Spleen (tissue), 11 donors: ENCODE results near the gene UBE2D2. TPM values are rescaled to one million over a fixed set of nuclear protein-coding genes. Genes with fewer than 3 reads are reported as not detected.
"Not testable (repeated sequence)": the region's sequence is repeated elsewhere in the genome, so short reads cannot be mapped to it uniquely, and the experiment has no call there.

Experiments
- DNase-seq: peaks from one replicate; pipeline ENCODE4 v3.0.0-alpha.2; 2020
- H3K27ac ChIP-seq, 8 donors: fragments of 200-600 bp; sonication (generic) in 7 of 8; 1 replicate in 4 of 8; 2 replicates in 4 of 8; pipeline versions ENCODE4 v1.5.0 to v1.8.0; 2016 to 2021; ENCODE audit warnings: inconsistent platforms in 4 of 8, mild to moderate bottlenecking in 4 of 8, moderate library complexity in 1 of 8
- H3K27me3 ChIP-seq, 7 donors: fragments of 200-600 bp; sonication (generic) in 6 of 7; replicated peaks in 1 of 7; 1 replicate in 4 of 7; 2 replicates in 3 of 7; pipeline versions ENCODE4 v1.5.0 to v1.8.0; 2016 to 2021; ENCODE audit warnings: inconsistent platforms in 3 of 7, mild to moderate bottlenecking in 1 of 7
- H3K36me3 ChIP-seq, 6 donors: fragments of 200-600 bp; sonication (generic) in 5 of 6; 1 replicate in 4 of 6; 2 replicates in 2 of 6; pipeline versions ENCODE4 v1.5.0 to v1.8.0; 2016 to 2021; ENCODE audit warnings: inconsistent platforms in 2 of 6
- H3K4me1 ChIP-seq, 6 donors: fragments of 200-600 bp; sonication (generic) in 5 of 6; 1 replicate in 3 of 6; 2 replicates in 3 of 6; pipeline versions ENCODE4 v1.5.0 to v1.8.0; 2016 to 2021; ENCODE audit warnings: inconsistent platforms in 3 of 6
- H3K4me3 ChIP-seq, 8 donors: fragments of 200-600 bp; sonication (generic) in 7 of 8; 1 replicate in 4 of 8; 2 replicates in 4 of 8; pipeline versions ENCODE4 v1.5.0 to v1.8.0; 2016 to 2021; ENCODE audit warnings: inconsistent platforms in 4 of 8, mild to moderate bottlenecking in 4 of 8, moderate library complexity in 2 of 8
- H3K9me3 ChIP-seq, 8 donors: fragments of 200-600 bp; sonication (generic) in 7 of 8; 1 replicate in 4 of 8; 2 replicates in 4 of 8; pipeline versions ENCODE4 v1.5.0 to v1.8.0; 2016 to 2021; ENCODE audit warnings: inconsistent platforms in 4 of 8
- CTCF ChIP-seq, 11 experiments: fragments of 200-600 bp in 7 of 11; fragments of 450-650 bp in 4 of 11; sonication (generic) in 4 of 11; IDR thresholded peaks in 8 of 11; conservative IDR thresholded peaks in 3 of 11; 1 replicate in 7 of 11; 2 replicates in 4 of 11; pipeline versions ENCODE4 v1.4.0 to v1.8.0; 2016 to 2021; ENCODE audit warnings: antibody characterized with exemption in 11 of 11, inconsistent platforms in 4 of 11, mild to moderate bottlenecking in 1 of 11
- POLR2A ChIP-seq, 3 donors: fragments of 450-650 bp; IDR thresholded peaks; one replicate each; pipeline ENCODE4 v1.5.1; 2017; ENCODE audit warnings: antibody characterized with exemption in 3 of 3, mild to moderate bottlenecking in 1 of 3
- POLR2AphosphoS5 ChIP-seq, 3 donors: sonication (generic); formaldehyde crosslinking; IDR thresholded peaks; one replicate each; pipeline ENCODE4 v1.5.1; 2017; ENCODE audit warnings: antibody characterized with exemption in 3 of 3
- WGBS, 5 donors: extraction: QIAGEN DNeasy Blood & Tissue Kit in 3 of 5; methylation state at CpG; one replicate each; pipeline versions ENCODE4 v1.1.5 to v1.1.7; 2013 to 2018; 5-methylcytosine and 5-hydroxymethylcytosine counted together
- intact Hi-C: fragments of 100-400 bp; cut with DNase I; formaldehyde crosslinking; loops from one replicate; pipeline ENCODE4 v1.15.0; 2023; ENCODE audit warnings: low total_unique reads
- polyA plus RNA-seq, 3 donors: library from polyadenylated mRNA; stranded (reverse); fragments of 200-250 nt; gene quantifications; one replicate each; pipeline ENCODE4 v1.2.1, GENCODE V29; 2013
- total RNA-seq, 7 donors: library from RNA; depleted of rRNA in 3 of 7; stranded (reverse); fragments of >200 nt in 3 of 7; fragmentation: NEBNext Ultra II Directional in 4 of 7; extraction: Animal tissue kit (Norgen Biotek cat#: 25700) in 4 of 7; gene quantifications; one replicate each; pipeline versions ENCODE4 v1.1.0 to v1.2.1, GENCODE V29; 2016 to 2021
- donor health status: healthy with polysubstance abuse.
- donor health status: DM: no; HTN: no; CAD: no; lungs with moderate emphysema.
- donor health status: DM: no; HTN: no; CAD: no.
- donor health status: Bipolar disorder and iron deficiency.
- donor health status: healthy.
- donor health status: DM: no; HTN: no; CAD: no.
- donor health status: DM: yes; HTN: yes; CAD: no.

Gene UBE2D2
- total and polyA plus RNA-seq, 10 donors: 64.3 to 132 (median 98.2) TPM

GRCh38 chr5:139593716-139594319 is 32.7 kb downstream of the UBE2D2 start:
- Histone ChIP-seq H3K9me3 (no peaks in the 10 kb centered on the region), H3K27ac (peak overlapping the region in 1 of 8 donors; percentile 8), H3K4me1 (peaks cover 16 to 94% (median 54%) of the 10 kb centered on the region in 6 donors), H3K36me3 (peaks cover 0 to 10% (median 0%) of the 10 kb centered on the region in 6 donors), H3K27me3 (no peaks in the 10 kb centered on the region), H3K4me3 (no peak overlapping the region)
- no peak for DNase-seq
- TF ChIP-seq POLR2A (IDR thresholded peaks at IDR 0.05) (no peak), POLR2AphosphoS5 (IDR thresholded peaks at IDR 0.05) (no peak), CTCF (IDR thresholded peaks at IDR 0.05 in 8 of 11, conservative IDR thresholded peaks at IDR 0.05 in 3 of 11) (no peak)
- intact Hi-C loops: no loop called here
- 56 to 74% (median 71%) methylated on average over 3 of the region's 3 CpGs for WGBS, 5 donors

GRCh38 chr5:139597134-139597533 is 36.0 kb downstream of the UBE2D2 start:
- no peaks in the 10 kb centered on the region for H3K27me3 ChIP-seq
- no peak overlapping the region for H3K4me3 ChIP-seq
- no peaks in the 10 kb centered on the region for H3K9me3 ChIP-seq
- peaks cover 5 to 76% (median 37%) of the 10 kb centered on the region in 6 donors for H3K4me1 ChIP-seq
- H3K36me3 ChIP-seq: peaks cover 2 to 26% (median 23%) of the 10 kb centered on the region in 6 donors
- no peak overlapping the region for H3K27ac ChIP-seq
- intact Hi-C loops: no loop called here
- TF ChIP-seq POLR2AphosphoS5 (IDR thresholded peaks at IDR 0.05) (no peak), POLR2A (IDR thresholded peaks at IDR 0.05) (no peak), CTCF (IDR thresholded peaks at IDR 0.05 in 8 of 11, conservative IDR thresholded peaks at IDR 0.05 in 3 of 11) (no peak)
- DNase-seq: no peak

- H3K27ac ChIP-seq, intact Hi-C loops, H3K9me3 ChIP-seq, DNase-seq, H3K27me3 ChIP-seq, H3K4me3 ChIP-seq: not testable (repeated sequence)
- WGBS, 5 donors: 97 to 98% (median 98%) methylated on average over 5 of the region's 5 CpGs
- Histone ChIP-seq H3K36me3 (peaks cover 8 to 40% (median 36%) of the 10 kb centered on the region in 6 donors), H3K4me1 (peaks cover 3 to 64% (median 23%) of the 10 kb centered on the region in 6 donors)
These were observed 37.4 kb downstream of the UBE2D2 start for GRCh38 chr5:139598601-139598965.

GRCh38 chr5:139600336-139600949 is 39.3 kb downstream of the UBE2D2 start:
- 80 to 83% (median 80%) methylated on average over 7 of the region's 7 CpGs for WGBS, 5 donors
- H3K9me3 ChIP-seq: no peaks in the 10 kb centered on the region
- no peak overlapping the region for H3K4me3 ChIP-seq
- no peaks in the 10 kb centered on the region for H3K27me3 ChIP-seq
- intact Hi-C loops: no loop called here
- H3K4me1 ChIP-seq: peaks cover 0 to 67% (median 17%) of the 10 kb centered on the region in 6 donors
- no peak for DNase-seq
- no peak for TF ChIP-seq CTCF (IDR thresholded peaks at IDR 0.05 in 8 of 11, conservative IDR thresholded peaks at IDR 0.05 in 3 of 11)
- no peak for TF ChIP-seq POLR2A (IDR thresholded peaks at IDR 0.05)
- no peak for TF ChIP-seq POLR2AphosphoS5 (IDR thresholded peaks at IDR 0.05)
- H3K36me3 ChIP-seq: peaks cover 8 to 58% (median 44%) of the 10 kb centered on the region in 6 donors
- H3K27ac ChIP-seq: no peak overlapping the region
